Stimulated activated naive CD8-positive, alpha-beta T cell treated with anti-CD3 and anti-CD28 coated beads, Interleukin-15, amount 100 ng/mL, for 72 hours (primary cell): ENCODE measurements around the gene LHPP.
A peak's percentile ranks its signal among the peaks of the same experiment; 100 is the strongest.
"Not testable (repeated sequence)": the region's sequence is repeated elsewhere in the genome, so short reads cannot be mapped to it uniquely, and the experiment has no call there.

ENCODE experiments used
- ATAC-seq: fragments of 150-1000 bp; cut with Tn5 transposase; 2 replicates; pipeline ENCODE4 v1.10.0; 2021; ENCODE audit warnings: mild to moderate bottlenecking, moderate library complexity
- DNase-seq, 2 donors: peaks; one replicate each; pipeline ENCODE4 v3.0.0; 2021 to 2022
- H3K27ac Mint-ChIP-seq, 2 donors: one replicate each; pipeline ENCODE4 v1.8.0; 2022; ENCODE audit warnings: mild to moderate bottlenecking in 2 of 2, mixed read lengths in 2 of 2, moderate library complexity in 2 of 2
- H3K27me3 Mint-ChIP-seq: one replicate; pipeline ENCODE4 v1.8.0; 2022; ENCODE audit warnings: mixed read lengths
- H3K4me1 Mint-ChIP-seq: one replicate; pipeline ENCODE4 v1.8.0; 2022; ENCODE audit warnings: mild to moderate bottlenecking, mixed read lengths
- H3K4me3 Mint-ChIP-seq, 2 donors: one replicate each; pipeline ENCODE4 v1.8.0; 2022; ENCODE audit warnings: mild to moderate bottlenecking in 2 of 2, mixed read lengths in 2 of 2, moderate library complexity in 1 of 2
- H3K9me3 Mint-ChIP-seq, 2 donors: one replicate each; pipeline ENCODE4 v1.8.0; 2022; ENCODE audit warnings: mixed read lengths in 2 of 2

Gene LHPP

DNA sequence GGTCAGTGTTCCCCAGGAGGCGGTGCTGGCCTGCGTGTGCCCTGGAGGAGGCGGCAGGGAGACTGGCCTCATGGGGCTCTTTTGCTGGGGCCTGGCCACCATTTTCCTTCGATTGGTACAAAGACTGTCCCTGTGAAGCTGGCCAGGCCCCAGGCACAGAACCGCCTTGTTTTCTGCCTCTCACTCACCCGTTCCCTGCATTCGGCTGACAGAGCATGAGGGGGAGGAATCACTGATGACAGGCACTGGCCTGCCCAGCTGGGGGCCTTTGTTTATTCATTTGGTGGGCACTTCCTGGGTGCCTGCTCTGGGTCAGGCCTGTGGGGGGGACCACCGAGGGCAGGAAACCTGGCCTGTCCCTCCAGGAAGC lies 143.4 kb downstream of the LHPP start:
- ATAC-seq = no peak
- no peaks in the 10 kb centered on the region for H3K27me3 Mint-ChIP-seq
- H3K9me3 Mint-ChIP-seq = no peaks in the 10 kb centered on the region
- peaks cover 8% of the 10 kb centered on the region for H3K4me1 Mint-ChIP-seq
- no peak for DNase-seq
- no peak overlapping the region for H3K27ac Mint-ChIP-seq
- no peak overlapping the region for H3K4me3 Mint-ChIP-seq

GRCh38 chr10:124605481-124605855 lies 143.8 kb downstream of the LHPP start:
- no peak overlapping the region for H3K27ac Mint-ChIP-seq
- H3K4me1 Mint-ChIP-seq = peaks cover 8% of the 10 kb centered on the region
- DNase-seq = no peak
- no peak for ATAC-seq
- no peak overlapping the region for H3K4me3 Mint-ChIP-seq
- H3K9me3 Mint-ChIP-seq = no peaks in the 10 kb centered on the region
- no peaks in the 10 kb centered on the region for H3K27me3 Mint-ChIP-seq

DNA sequence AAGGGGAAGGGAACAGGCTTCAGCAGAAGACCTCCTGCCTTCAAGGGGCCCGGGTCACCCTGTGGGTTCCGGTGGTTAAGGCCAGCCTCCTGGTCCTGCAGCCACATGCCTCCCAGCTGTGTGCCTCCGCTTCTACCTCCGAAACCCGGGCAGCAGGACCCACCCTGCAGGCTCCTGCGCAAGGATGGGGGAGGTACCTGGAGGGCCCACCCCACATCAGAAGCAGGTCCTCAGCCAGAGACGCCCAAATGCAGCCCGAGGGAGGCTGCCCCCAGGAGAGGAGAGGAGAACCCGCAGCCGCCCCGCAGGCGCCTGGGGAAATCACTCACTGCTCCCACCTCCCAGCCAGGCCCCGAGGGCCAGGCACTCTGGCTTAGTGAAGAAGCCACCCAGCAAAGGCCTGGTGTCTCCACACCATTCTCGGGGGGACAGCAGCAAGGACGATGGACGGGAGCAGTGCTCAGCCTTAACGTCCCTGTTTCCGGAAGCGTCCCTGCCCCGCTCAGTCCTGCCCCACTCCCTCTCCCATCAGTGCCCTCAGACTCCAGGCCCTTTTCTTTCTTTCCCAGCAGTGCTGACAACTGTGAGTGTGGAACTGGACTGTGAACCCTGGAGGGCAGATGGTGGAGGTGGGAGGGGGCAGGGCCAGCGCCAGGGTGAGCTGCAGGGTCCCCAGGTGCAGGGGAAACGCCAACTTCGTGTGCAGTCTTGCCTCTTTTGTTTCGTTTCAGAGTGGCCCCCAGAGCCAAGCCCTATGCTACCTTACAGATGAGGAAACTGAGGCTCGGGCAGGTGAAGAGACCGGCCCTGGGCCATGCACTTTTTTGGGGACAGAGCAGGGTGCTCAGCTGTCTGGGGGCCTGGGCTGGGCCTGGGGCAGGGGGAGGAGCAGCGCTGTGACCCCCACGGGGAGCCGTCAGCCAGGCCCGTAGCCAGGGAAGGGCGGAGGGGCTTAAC lies 144.5 kb downstream of the LHPP start:
- Mint-ChIP-seq H3K9me3 (no peaks in the 10 kb centered on the region), H3K4me1 (peaks cover 11% of the 10 kb centered on the region), H3K27me3 (no peaks in the 10 kb centered on the region), H3K27ac (no peak overlapping the region), H3K4me3 (no peak overlapping the region)
- ATAC-seq = no peak
- DNase-seq = no peak

- ATAC-seq (no peak), DNase-seq (no peak)
- Mint-ChIP-seq H3K4me3 (no peak overlapping the region), H3K27ac (no peak overlapping the region), H3K9me3 (no peaks in the 10 kb centered on the region), H3K27me3 (no peaks in the 10 kb centered on the region), H3K4me1 (peaks cover 18% of the 10 kb centered on the region)
Observed at GRCh38 chr10:124606822-124607221, 145.2 kb downstream of the LHPP start.

DNA sequence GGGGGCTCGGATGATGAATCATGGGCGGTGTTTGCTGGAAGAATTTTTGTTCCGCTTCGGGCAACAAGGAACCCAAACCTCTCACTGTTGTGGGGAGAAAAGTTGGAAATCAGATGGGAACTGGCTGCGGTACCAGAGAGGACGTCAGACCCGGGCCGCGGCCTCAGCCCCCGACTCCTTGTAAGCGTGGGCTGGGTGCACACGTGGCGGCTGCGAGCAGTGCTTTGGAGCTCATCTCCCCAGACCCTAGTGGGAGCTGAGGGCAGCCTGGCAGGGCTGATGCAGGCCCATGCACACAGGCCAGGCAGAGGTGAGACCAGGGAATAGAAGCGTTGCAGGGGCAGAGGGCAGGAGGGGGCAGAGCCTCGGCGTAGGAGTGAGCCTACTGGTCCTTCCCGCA lies 146.1 kb downstream of the LHPP start:
- peak overlapping the region in 1 of 2 donors; percentile 78 for H3K27ac Mint-ChIP-seq
- DNase-seq = no peak
- no peak overlapping the region for H3K4me3 Mint-ChIP-seq
- no peaks in the 10 kb centered on the region for H3K9me3 Mint-ChIP-seq
- no peak for ATAC-seq
- H3K4me1 Mint-ChIP-seq = peaks cover 27% of the 10 kb centered on the region
- H3K27me3 Mint-ChIP-seq = no peaks in the 10 kb centered on the region

GRCh38 chr10:124608093-124608721 lies 146.6 kb downstream of the LHPP start:
- no peak for ATAC-seq
- Mint-ChIP-seq H3K27me3 (no peaks in the 10 kb centered on the region), H3K27ac (no peak overlapping the region), H3K4me3 (no peak overlapping the region), H3K9me3 (no peaks in the 10 kb centered on the region), H3K4me1 (peaks cover 30% of the 10 kb centered on the region)
- DNase-seq = no peak

- no peak overlapping the region for H3K4me3 Mint-ChIP-seq
Observed at GRCh38 chr10:124609698-124610097, 148.1 kb downstream of the LHPP start.

DNA sequence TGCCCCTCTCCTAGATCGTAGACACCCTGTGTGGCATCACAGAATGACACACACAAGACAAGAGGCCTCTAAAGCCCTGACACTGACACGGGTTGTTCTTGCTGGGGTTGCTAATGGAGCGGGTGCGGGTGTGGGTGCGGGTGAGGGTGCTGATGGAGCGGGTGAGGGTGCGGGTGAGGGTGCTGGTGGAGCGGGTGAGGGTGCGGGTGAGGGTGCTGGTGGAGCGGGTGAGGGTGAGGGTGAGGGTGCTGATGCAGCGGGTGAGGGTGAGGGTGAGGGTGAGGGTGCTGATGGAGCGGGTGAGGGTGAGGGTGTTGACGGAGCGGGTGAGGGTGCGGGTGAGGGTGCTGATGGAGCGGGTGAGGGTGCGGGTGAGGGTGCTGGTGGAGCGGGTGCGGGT lies 148.6 kb downstream of the LHPP start:
- not testable (repeated sequence) for H3K9me3 Mint-ChIP-seq, H3K4me3 Mint-ChIP-seq, H3K27me3 Mint-ChIP-seq, DNase-seq
- peaks cover 47% of the 10 kb centered on the region for H3K4me1 Mint-ChIP-seq
- H3K27ac Mint-ChIP-seq = peak overlapping the region in 1 of 2 donors; percentile 4
- ATAC-seq = peak; percentile 49

More at GRCh38 chr10:124609698-124610097, 148.1 kb downstream of the LHPP start:
- H3K9me3 Mint-ChIP-seq = no peaks in the 10 kb centered on the region
- DNase-seq = no peak
- no peaks in the 10 kb centered on the region for H3K27me3 Mint-ChIP-seq
- ATAC-seq = no peak
- H3K4me1 Mint-ChIP-seq = peaks cover 45% of the 10 kb centered on the region
- H3K27ac Mint-ChIP-seq = peak overlapping the region in 1 of 2 donors; percentile 4

DNA sequence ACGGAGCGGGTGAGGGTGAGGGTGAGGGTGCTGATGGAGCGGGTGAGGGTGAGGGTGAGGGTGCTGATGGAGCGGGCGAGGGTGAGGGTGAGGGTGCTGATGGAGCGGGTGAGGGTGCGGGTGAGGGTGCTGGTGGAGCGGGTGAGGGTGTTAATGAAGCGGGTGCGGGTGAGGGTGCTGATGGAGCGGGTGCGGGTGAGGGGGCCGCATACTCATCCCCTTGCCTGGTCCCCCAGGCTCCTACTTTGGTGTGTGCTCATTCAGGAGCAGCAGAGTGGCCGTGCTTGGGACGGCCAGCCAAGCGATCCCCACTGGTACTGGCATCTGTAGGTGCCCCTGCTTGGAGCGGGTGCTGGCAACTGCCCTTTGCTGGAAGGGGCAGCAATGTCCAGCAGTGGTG lies 149.2 kb downstream of the LHPP start:
- DNase-seq, ATAC-seq, H3K27me3 Mint-ChIP-seq, H3K9me3 Mint-ChIP-seq: not testable (repeated sequence)
- Mint-ChIP-seq H3K4me3 (peak overlapping the region in 1 of 2 donors; percentile 18), H3K4me1 (peaks cover 48% of the 10 kb centered on the region), H3K27ac (peak overlapping the region in 1 of 2 donors; percentile 71)

- Mint-ChIP-seq H3K27me3 (no peaks in the 10 kb centered on the region), H3K27ac (no peak overlapping the region), H3K9me3 (no peaks in the 10 kb centered on the region), H3K4me3 (peak overlapping the region in 1 of 2 donors; percentile 31), H3K4me1 (peaks cover 57% of the 10 kb centered on the region)
- ATAC-seq (peak; percentile 38), DNase-seq (peak in 1 of 2 donors; percentile 45)
Observed at GRCh38 chr10:124611738-124612137, 150.1 kb downstream of the LHPP start.

- no peak overlapping the region for H3K27ac Mint-ChIP-seq
- no peak for DNase-seq
Observed at GRCh38 chr10:124612611-124613498, 151.2 kb downstream of the LHPP start.

GRCh38 chr10:124614003-124614659 lies 152.5 kb downstream of the LHPP start:
- H3K4me3 Mint-ChIP-seq = peak overlapping the region in 1 of 2 donors; percentile 21
- no peaks in the 10 kb centered on the region for H3K9me3 Mint-ChIP-seq
- peak; percentile 42 to 74 for DNase-seq
- no peak overlapping the region for H3K27ac Mint-ChIP-seq
- peaks cover 80% of the 10 kb centered on the region for H3K4me1 Mint-ChIP-seq
- peak; percentile 46 for ATAC-seq
- H3K27me3 Mint-ChIP-seq = no peaks in the 10 kb centered on the region

More at GRCh38 chr10:124612611-124613498, 151.2 kb downstream of the LHPP start:
- Mint-ChIP-seq H3K4me3 (peak overlapping the region in 1 of 2 donors; percentile 41), H3K9me3 (no peaks in the 10 kb centered on the region), H3K4me1 (peaks cover 67% of the 10 kb centered on the region), H3K27me3 (no peaks in the 10 kb centered on the region)
- peak; percentile 24 for ATAC-seq

DNA sequence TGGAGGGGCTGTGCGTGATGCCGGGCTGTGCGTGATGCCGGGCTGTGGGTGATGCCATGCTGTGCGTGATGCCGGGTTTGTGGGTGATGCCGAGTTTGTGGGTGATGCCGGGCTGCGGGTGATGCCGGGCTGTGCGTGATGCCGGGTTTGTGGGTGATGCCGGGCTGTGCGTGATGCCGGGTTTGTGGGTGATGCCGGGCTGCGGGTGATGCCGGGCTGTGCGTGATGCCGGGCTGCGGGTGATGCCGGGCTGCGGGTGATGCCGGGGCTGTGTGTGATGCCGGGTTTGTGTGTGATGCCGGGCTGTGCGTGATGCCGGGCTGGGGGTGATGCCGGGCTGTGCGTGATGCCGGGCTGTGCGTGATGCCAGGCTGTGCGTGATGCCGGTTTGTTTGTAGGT lies 153.6 kb downstream of the LHPP start:
- H3K4me3 Mint-ChIP-seq = no peak overlapping the region
- no peak for ATAC-seq
- H3K27ac Mint-ChIP-seq = no peak overlapping the region
- no peaks in the 10 kb centered on the region for H3K27me3 Mint-ChIP-seq
- H3K9me3 Mint-ChIP-seq = no peaks in the 10 kb centered on the region
- no peak for DNase-seq
- peaks cover 91% of the 10 kb centered on the region for H3K4me1 Mint-ChIP-seq

DNA sequence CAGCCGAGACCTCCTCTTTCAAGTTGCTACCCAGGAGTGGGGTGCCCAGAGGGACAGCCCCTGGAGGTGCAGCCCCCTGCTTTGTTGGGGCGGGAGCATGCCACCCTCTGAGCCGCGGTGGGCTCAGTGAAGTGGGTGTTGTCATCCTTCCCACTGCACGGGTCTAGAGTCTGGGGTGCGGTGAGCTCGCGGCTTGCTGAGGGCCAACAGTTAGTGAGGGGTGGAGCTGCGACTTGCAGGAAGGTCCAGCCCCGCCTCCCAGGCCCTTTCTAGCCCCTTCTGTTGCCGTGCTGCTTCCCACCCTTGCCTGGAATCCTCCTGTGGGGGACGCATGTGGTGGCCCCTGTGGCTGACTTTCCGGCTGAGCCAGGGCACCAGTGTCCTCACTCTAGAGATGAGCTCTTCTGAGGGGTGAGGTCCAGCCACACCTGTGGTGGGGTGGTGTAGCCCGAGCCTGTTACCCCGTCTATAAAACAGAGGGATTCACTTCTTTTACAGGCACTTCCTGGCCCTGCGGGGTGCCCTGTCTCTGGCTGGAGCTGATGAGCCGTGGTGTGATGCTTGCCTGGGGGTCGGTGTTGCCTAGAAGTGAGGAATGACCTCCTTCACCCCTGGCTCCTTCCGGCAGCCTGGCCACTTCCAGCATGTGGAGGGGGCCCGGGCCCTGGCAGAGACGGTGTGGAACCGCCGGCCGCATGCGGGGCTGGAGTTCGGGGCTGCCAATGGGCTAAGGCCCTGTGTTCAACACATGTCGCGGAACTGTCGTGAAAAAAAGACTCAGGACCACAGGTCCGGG lies 154.6 kb downstream of the LHPP start:
- Mint-ChIP-seq H3K4me3 (no peak overlapping the region), H3K4me1 (peaks cover 97% of the 10 kb centered on the region), H3K9me3 (no peaks in the 10 kb centered on the region), H3K27ac (no peak overlapping the region), H3K27me3 (no peaks in the 10 kb centered on the region)
- DNase-seq (no peak), ATAC-seq (no peak)
